ENCODE data around the gene BAD.

BAD gene

GRCh38 chr11:64266339-64266738, 18.1 kb downstream of the BAD start:
- Histone ChIP-seq H3K27ac (ENCODE audit: low read depth, low read length) (no peak overlapping the region), H3K9me3 (ENCODE audit: low read length) (no peaks in the 10 kb centered on the region), H3K4me3 (ENCODE audit: low read depth in 1 of 2, low read length in 2 of 2) (no peak overlapping the region), H3K9ac (ENCODE audit: low read length) (no peak overlapping the region), H3K36me3 (ENCODE audit: insufficient read depth, low read length) (peaks cover 23% of the 10 kb centered on the region), H3K27me3 (ENCODE audit: control insufficient read depth in 1 of 2, insufficient read depth in 2 of 2, low read length in 2 of 2) (no peaks in the 10 kb centered on the region), H3K4me1 (ENCODE audit: insufficient read depth, low read length) (peaks cover 13% of the 10 kb centered on the region)

GRCh38 chr11:64265176-64266160, 19.0 kb downstream of the BAD start:
- no peak overlapping the region for H3K27ac ChIP-seq (ENCODE audit: low read depth, low read length)
- no peak overlapping the region for H3K4me3 ChIP-seq (ENCODE audit: low read depth in 1 of 2, low read length in 2 of 2)
- peaks cover 23% of the 10 kb centered on the region for H3K36me3 ChIP-seq (ENCODE audit: insufficient read depth, low read length)
- no peaks in the 10 kb centered on the region for H3K9me3 ChIP-seq (ENCODE audit: low read length)
- H3K4me1 ChIP-seq (ENCODE audit: insufficient read depth, low read length): peaks cover 13% of the 10 kb centered on the region
- no peak overlapping the region for H3K9ac ChIP-seq (ENCODE audit: low read length)
- H3K27me3 ChIP-seq (ENCODE audit: control insufficient read depth in 1 of 2, insufficient read depth in 2 of 2, low read length in 2 of 2): no peaks in the 10 kb centered on the region

- Histone ChIP-seq H3K4me1 (ENCODE audit: insufficient read depth, low read length) (peaks cover 13% of the 10 kb centered on the region), H3K36me3 (ENCODE audit: insufficient read depth, low read length) (peaks cover 32% of the 10 kb centered on the region), H3K9ac (ENCODE audit: low read length) (no peak overlapping the region), H3K27ac (ENCODE audit: low read depth, low read length) (no peak overlapping the region), H3K4me3 (ENCODE audit: low read depth in 1 of 2, low read length in 2 of 2) (no peak overlapping the region), H3K9me3 (ENCODE audit: low read length) (no peaks in the 10 kb centered on the region), H3K27me3 (ENCODE audit: control insufficient read depth in 1 of 2, insufficient read depth in 2 of 2, low read length in 2 of 2) (no peaks in the 10 kb centered on the region)
These were observed 20.1 kb downstream of the BAD start for GRCh38 chr11:64264371-64264852.

- Histone ChIP-seq H3K9me3 (ENCODE audit: low read length) (no peaks in the 10 kb centered on the region), H3K27ac (ENCODE audit: low read depth, low read length) (no peak overlapping the region), H3K4me1 (ENCODE audit: insufficient read depth, low read length) (peaks cover 11% of the 10 kb centered on the region), H3K27me3 (ENCODE audit: control insufficient read depth in 1 of 2, insufficient read depth in 2 of 2, low read length in 2 of 2) (no peaks in the 10 kb centered on the region), H3K9ac (ENCODE audit: low read length) (no peak overlapping the region), H3K36me3 (ENCODE audit: insufficient read depth, low read length) (peaks cover 35% of the 10 kb centered on the region), H3K4me3 (ENCODE audit: low read depth in 1 of 2, low read length in 2 of 2) (no peak overlapping the region)
These were observed 20.5 kb downstream of the BAD start for GRCh38 chr11:64263947-64264317.

- Histone ChIP-seq H3K9ac (ENCODE audit: low read length) (no peak overlapping the region), H3K27me3 (ENCODE audit: control insufficient read depth in 1 of 2, insufficient read depth in 2 of 2, low read length in 2 of 2) (no peaks in the 10 kb centered on the region), H3K9me3 (ENCODE audit: low read length) (no peaks in the 10 kb centered on the region), H3K4me1 (ENCODE audit: insufficient read depth, low read length) (peaks cover 5% of the 10 kb centered on the region), H3K36me3 (ENCODE audit: insufficient read depth, low read length) (peaks cover 40% of the 10 kb centered on the region), H3K27ac (ENCODE audit: low read depth, low read length) (no peak overlapping the region), H3K4me3 (ENCODE audit: low read depth in 1 of 2, low read length in 2 of 2) (no peak overlapping the region)
These were observed 21.2 kb downstream of the BAD start for GRCh38 chr11:64263021-64263946.

GRCh38 chr11:64262271-64263002, 22.0 kb downstream of the BAD start:
- Histone ChIP-seq H3K9ac (ENCODE audit: low read length) (no peak overlapping the region), H3K27ac (ENCODE audit: low read depth, low read length) (no peak overlapping the region), H3K9me3 (ENCODE audit: low read length) (no peaks in the 10 kb centered on the region), H3K27me3 (ENCODE audit: control insufficient read depth in 1 of 2, insufficient read depth in 2 of 2, low read length in 2 of 2) (no peaks in the 10 kb centered on the region), H3K4me1 (ENCODE audit: insufficient read depth, low read length) (no peaks in the 10 kb centered on the region), H3K36me3 (ENCODE audit: insufficient read depth, low read length) (peaks cover 41% of the 10 kb centered on the region), H3K4me3 (ENCODE audit: low read depth in 1 of 2, low read length in 2 of 2) (no peak overlapping the region)

- peaks cover 41% of the 10 kb centered on the region for H3K36me3 ChIP-seq (ENCODE audit: insufficient read depth, low read length)
- no peak overlapping the region for H3K27ac ChIP-seq (ENCODE audit: low read depth, low read length)
- no peak overlapping the region for H3K9ac ChIP-seq (ENCODE audit: low read length)
- no peaks in the 10 kb centered on the region for H3K9me3 ChIP-seq (ENCODE audit: low read length)
- no peak overlapping the region for H3K4me3 ChIP-seq (ENCODE audit: low read depth in 1 of 2, low read length in 2 of 2)
- H3K4me1 ChIP-seq (ENCODE audit: insufficient read depth, low read length): no peaks in the 10 kb centered on the region
- no peaks in the 10 kb centered on the region for H3K27me3 ChIP-seq (ENCODE audit: control insufficient read depth in 1 of 2, insufficient read depth in 2 of 2, low read length in 2 of 2)
These were observed 22.8 kb downstream of the BAD start for GRCh38 chr11:64261556-64262080.

- Histone ChIP-seq H3K36me3 (ENCODE audit: insufficient read depth, low read length) (peaks cover 44% of the 10 kb centered on the region), H3K9me3 (ENCODE audit: low read length) (no peaks in the 10 kb centered on the region), H3K27me3 (ENCODE audit: control insufficient read depth in 1 of 2, insufficient read depth in 2 of 2, low read length in 2 of 2) (no peaks in the 10 kb centered on the region), H3K4me1 (ENCODE audit: insufficient read depth, low read length) (no peaks in the 10 kb centered on the region), H3K9ac (ENCODE audit: low read length) (no peak overlapping the region), H3K27ac (ENCODE audit: low read depth, low read length) (no peak overlapping the region), H3K4me3 (ENCODE audit: low read depth in 1 of 2, low read length in 2 of 2) (no peak overlapping the region)
These were observed 24.2 kb downstream of the BAD start for GRCh38 chr11:64260147-64260708.

- H3K9me3 ChIP-seq (ENCODE audit: low read length): no peaks in the 10 kb centered on the region
- peaks cover 50% of the 10 kb centered on the region for H3K36me3 ChIP-seq (ENCODE audit: insufficient read depth, low read length)
- no peaks in the 10 kb centered on the region for H3K4me1 ChIP-seq (ENCODE audit: insufficient read depth, low read length)
- H3K9ac ChIP-seq (ENCODE audit: low read length): no peak overlapping the region
- H3K27me3 ChIP-seq (ENCODE audit: control insufficient read depth in 1 of 2, insufficient read depth in 2 of 2, low read length in 2 of 2): no peaks in the 10 kb centered on the region
- H3K27ac ChIP-seq (ENCODE audit: low read depth, low read length): no peak overlapping the region
- H3K4me3 ChIP-seq (ENCODE audit: low read depth in 1 of 2, low read length in 2 of 2): no peak overlapping the region
These were observed 24.9 kb downstream of the BAD start for GRCh38 chr11:64259533-64260067.

- Histone ChIP-seq H3K27me3 (ENCODE audit: control insufficient read depth in 1 of 2, insufficient read depth in 2 of 2, low read length in 2 of 2) (no peaks in the 10 kb centered on the region), H3K4me1 (ENCODE audit: insufficient read depth, low read length) (no peaks in the 10 kb centered on the region), H3K36me3 (ENCODE audit: insufficient read depth, low read length) (peaks cover 50% of the 10 kb centered on the region), H3K4me3 (ENCODE audit: low read depth in 1 of 2, low read length in 2 of 2) (no peak overlapping the region), H3K27ac (ENCODE audit: low read depth, low read length) (no peak overlapping the region), H3K9me3 (ENCODE audit: low read length) (no peaks in the 10 kb centered on the region), H3K9ac (ENCODE audit: low read length) (no peak overlapping the region)
These were observed 25.4 kb downstream of the BAD start for GRCh38 chr11:64258946-64259532.

Measured in muscle layer of colon (tissue), 2 donors.